Activated T-cell treated with anti-CD3 and anti-CD28 coated beads for 24 hours (primary cell): ENCODE data around the gene ARID1B.

Experiments
- DNase-seq: peaks from one replicate; pipeline ENCODE4 v3.0.0-alpha.2; 2020; ENCODE audit warnings: low read depth

Gene ARID1B

GRCh38 chr6:157186785-157187181 lies 409.6 kb downstream of the ARID1B start:
- no peak for DNase-seq

- DNase-seq: no peak
These were observed 410.3 kb downstream of the ARID1B start for GRCh38 chr6:157187182-157188083.

- DNase-seq: no peak
These were observed 411.0 kb downstream of the ARID1B start for GRCh38 chr6:157188213-157188612.

GRCh38 chr6:157193443-157193996 lies 416.3 kb downstream of the ARID1B start:
- DNase-seq: no peak

- no peak for DNase-seq
These were observed 416.9 kb downstream of the ARID1B start for GRCh38 chr6:157194110-157194509.

GRCh38 chr6:157194643-157195042 lies 417.5 kb downstream of the ARID1B start:
- DNase-seq: no peak

GRCh38 chr6:157196391-157196790 lies 419.2 kb downstream of the ARID1B start:
- DNase-seq: no peak

- no peak for DNase-seq
These were observed 421.5 kb downstream of the ARID1B start for GRCh38 chr6:157198425-157199279.

- no peak for DNase-seq
These were observed 422.9 kb downstream of the ARID1B start for GRCh38 chr6:157200117-157200516.

- DNase-seq: no peak
These were observed 423.4 kb downstream of the ARID1B start for GRCh38 chr6:157200611-157201010.

GRCh38 chr6:157201083-157201482 lies 423.9 kb downstream of the ARID1B start:
- DNase-seq: no peak

GRCh38 chr6:157203312-157203744 lies 426.1 kb downstream of the ARID1B start:
- DNase-seq: no peak

- DNase-seq: no peak
These were observed 426.6 kb downstream of the ARID1B start for GRCh38 chr6:157203764-157204163.

- no peak for DNase-seq
These were observed 428.5 kb downstream of the ARID1B start for GRCh38 chr6:157205473-157206358.

GRCh38 chr6:157206359-157206815 lies 429.2 kb downstream of the ARID1B start:
- no peak for DNase-seq

- no peak for DNase-seq
These were observed 430.4 kb downstream of the ARID1B start for GRCh38 chr6:157207521-157208076.

GRCh38 chr6:157209865-157210530 lies 432.8 kb downstream of the ARID1B start:
- DNase-seq: no peak

- DNase-seq: no peak
These were observed 433.8 kb downstream of the ARID1B start for GRCh38 chr6:157210954-157211353.

GRCh38 chr6:157211603-157212455 lies 434.7 kb downstream of the ARID1B start:
- DNase-seq: no peak

- no peak for DNase-seq
These were observed 436.2 kb downstream of the ARID1B start for GRCh38 chr6:157213426-157213825.
